Mucosa of stomach (tissue), 1 donor: ENCODE measurements around the gene SOX6.

Source experiments
- H3K27me3 ChIP-seq: one replicate; pipeline ENCODE4 v1.7.0; 2013; ENCODE audit warnings: mild to moderate bottlenecking, low read length; ENCODE audit not compliant: control insufficient read depth, insufficient read depth
- H3K36me3 ChIP-seq: one replicate; pipeline ENCODE4 v1.7.0; 2013; ENCODE audit warnings: low read length; ENCODE audit not compliant: control insufficient read depth, insufficient read depth
- H3K4me1 ChIP-seq: one replicate; pipeline ENCODE4 v1.7.0; 2013; ENCODE audit warnings: mild to moderate bottlenecking, low read length; ENCODE audit not compliant: control insufficient read depth, insufficient read depth
- H3K4me3 ChIP-seq: one replicate; pipeline ENCODE4 v1.7.0; 2013; ENCODE audit warnings: low read length
- H3K9ac ChIP-seq: one replicate; pipeline ENCODE4 v1.7.0; 2013; ENCODE audit warnings: mild to moderate bottlenecking, low read length, moderate library complexity
- H3K9me3 ChIP-seq: one replicate; pipeline ENCODE4 v1.7.0; 2013; ENCODE audit warnings: mild to moderate bottlenecking, low read length, moderate library complexity; ENCODE audit not compliant: control insufficient read depth
- donor health status: Pancreatic carcinoma.

The SOX6 gene

DNA sequence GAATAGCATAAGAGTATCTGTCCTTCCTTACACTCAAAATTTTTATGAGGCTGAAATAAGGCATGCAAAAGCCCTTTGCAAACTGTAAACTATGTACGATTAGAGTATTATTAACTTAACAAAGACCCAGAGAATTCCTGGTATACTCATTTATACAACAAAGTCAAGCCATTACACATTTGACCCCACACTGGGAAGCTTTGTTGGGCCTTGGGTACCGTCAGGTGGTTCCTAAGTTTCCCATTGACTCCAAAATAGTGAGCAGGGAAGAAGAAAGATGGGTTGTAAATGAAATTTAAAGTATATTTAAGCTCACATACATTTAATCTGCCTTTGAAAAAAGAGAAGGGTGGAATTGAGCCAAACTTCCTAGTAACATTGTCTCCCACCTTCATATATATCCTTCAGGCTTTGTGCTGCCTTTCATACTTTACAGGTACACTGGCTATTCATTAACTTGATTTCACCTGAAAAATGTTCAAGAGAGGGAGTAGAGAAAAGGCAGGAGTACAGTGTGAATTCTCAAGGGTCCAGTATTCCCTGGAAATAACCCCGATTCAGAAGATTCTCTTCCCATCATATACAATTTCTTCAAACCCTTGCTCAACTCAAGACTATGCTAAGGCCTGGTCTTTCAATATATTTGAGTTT lies 68.6 kb downstream of the SOX6 start:
- Histone ChIP-seq H3K4me3 (no peak overlapping the region), H3K27me3 (no peaks in the 10 kb centered on the region), H3K4me1 (peaks cover 9% of the 10 kb centered on the region), H3K9ac (no peak overlapping the region), H3K36me3 (no peaks in the 10 kb centered on the region), H3K9me3 (no peaks in the 10 kb centered on the region)

DNA sequence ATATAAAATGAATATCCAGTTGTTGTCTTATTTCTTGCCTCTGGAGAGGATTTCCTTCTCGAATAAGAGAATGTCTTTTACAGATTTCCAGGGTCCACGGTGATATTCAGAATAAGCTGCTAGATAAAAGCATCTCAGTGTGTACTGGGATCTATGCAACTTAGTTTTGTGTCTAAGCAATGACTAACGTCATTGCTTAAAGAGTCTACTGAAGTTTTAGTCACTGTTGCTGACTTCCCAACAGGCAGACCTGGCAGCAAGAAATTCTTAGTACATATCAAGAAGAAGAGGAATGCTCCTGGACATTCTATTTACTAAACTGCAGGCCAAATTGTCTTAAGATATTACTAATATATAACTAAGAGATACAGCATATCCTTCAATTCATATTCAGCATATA lies 70.3 kb downstream of the SOX6 start:
- Histone ChIP-seq H3K27me3 (no peaks in the 10 kb centered on the region), H3K4me3 (no peak overlapping the region), H3K9me3 (no peaks in the 10 kb centered on the region), H3K4me1 (no peaks in the 10 kb centered on the region), H3K36me3 (no peaks in the 10 kb centered on the region), H3K9ac (no peak overlapping the region)

DNA sequence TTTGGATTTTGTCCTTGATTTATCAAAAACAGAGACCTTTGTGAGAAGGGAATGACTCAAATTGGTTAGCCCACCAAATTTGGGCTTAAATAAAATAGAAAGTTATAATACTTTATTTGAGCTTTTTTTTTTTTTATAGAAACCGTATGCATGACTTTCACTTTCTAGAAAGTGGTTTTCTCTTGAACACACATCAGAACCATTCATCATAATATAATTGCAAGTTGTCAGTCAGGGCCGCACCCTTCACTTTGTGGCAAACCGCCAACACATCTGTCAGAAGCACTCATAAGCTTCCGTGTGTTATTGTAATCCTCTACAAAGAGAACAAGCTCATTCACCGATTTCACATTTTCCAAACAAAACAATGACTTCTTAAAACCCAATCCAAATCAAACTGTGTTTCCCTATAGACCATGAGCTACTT lies 76.1 kb downstream of the SOX6 start:
- H3K27me3 ChIP-seq = no peaks in the 10 kb centered on the region
- no peaks in the 10 kb centered on the region for H3K9me3 ChIP-seq
- no peak overlapping the region for H3K4me3 ChIP-seq
- H3K36me3 ChIP-seq = no peaks in the 10 kb centered on the region
- no peak overlapping the region for H3K9ac ChIP-seq
- H3K4me1 ChIP-seq = no peaks in the 10 kb centered on the region

DNA sequence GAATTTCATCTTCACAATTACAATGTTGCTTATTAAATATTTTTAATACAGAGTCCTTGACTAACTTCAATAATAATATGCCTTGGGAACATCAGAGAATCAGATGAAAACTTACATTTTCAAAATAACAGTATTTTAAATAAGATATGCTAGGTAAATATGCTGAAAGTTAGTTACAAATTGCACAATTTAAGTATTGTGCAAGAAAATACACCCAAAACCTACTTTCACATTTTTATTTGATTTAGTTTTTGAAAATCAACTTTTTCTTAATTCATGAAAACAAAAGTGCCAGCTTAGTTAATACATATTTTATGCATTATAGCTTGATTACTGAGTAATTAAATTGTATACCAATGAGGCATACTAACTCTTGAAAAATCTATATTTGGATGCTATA lies 76.8 kb downstream of the SOX6 start:
- H3K27me3 ChIP-seq = no peaks in the 10 kb centered on the region
- H3K4me3 ChIP-seq = no peak overlapping the region
- H3K9me3 ChIP-seq = no peaks in the 10 kb centered on the region

DNA sequence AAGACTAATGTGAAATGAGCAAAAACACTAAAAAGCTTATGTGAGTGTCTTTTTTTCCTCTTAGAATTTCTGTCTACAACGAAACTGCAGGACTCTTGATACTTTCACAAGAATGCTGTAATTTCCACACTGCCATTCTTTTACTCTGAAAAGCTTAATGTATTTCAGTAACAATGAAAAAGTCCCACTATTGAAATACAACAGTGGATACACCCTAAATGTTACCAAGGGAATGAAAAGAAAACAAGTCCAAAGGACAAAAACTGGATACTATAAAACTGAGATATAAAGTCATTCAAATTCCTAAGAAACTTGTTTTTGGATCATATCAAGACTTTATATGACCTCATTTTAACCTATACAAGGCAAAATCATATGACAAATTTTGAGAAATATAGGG lies 77.4 kb downstream of the SOX6 start:
- Histone ChIP-seq H3K27me3 (no peaks in the 10 kb centered on the region), H3K4me3 (no peak overlapping the region), H3K9ac (no peak overlapping the region), H3K36me3 (no peaks in the 10 kb centered on the region), H3K9me3 (no peaks in the 10 kb centered on the region), H3K4me1 (no peaks in the 10 kb centered on the region)

More for the DNA sequence above, 76.8 kb downstream of the SOX6 start:
- no peaks in the 10 kb centered on the region for H3K36me3 ChIP-seq
- no peaks in the 10 kb centered on the region for H3K4me1 ChIP-seq
- no peak overlapping the region for H3K9ac ChIP-seq

DNA sequence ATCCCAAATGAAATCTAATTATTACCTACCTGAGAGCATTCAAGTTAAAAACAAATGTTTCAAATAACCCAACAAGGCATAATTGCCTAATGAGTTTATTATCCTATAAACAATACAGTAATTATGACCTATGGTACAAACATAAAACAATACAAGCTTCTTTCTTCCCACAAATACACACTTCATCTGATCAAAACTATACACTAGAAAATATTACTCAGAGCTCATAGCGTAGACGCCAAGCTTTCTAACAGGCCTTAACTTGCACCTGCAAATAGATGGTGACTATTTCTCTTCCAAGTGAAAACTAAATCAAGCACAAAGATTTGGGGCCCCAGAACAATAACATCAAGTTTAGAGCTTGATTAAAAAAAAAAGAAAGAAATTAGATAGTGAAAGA lies 78.1 kb downstream of the SOX6 start:
- H3K27me3 ChIP-seq = no peaks in the 10 kb centered on the region
- no peak overlapping the region for H3K9ac ChIP-seq
- H3K4me3 ChIP-seq = no peak overlapping the region
- no peaks in the 10 kb centered on the region for H3K4me1 ChIP-seq
- H3K36me3 ChIP-seq = no peaks in the 10 kb centered on the region
- H3K9me3 ChIP-seq = no peaks in the 10 kb centered on the region

DNA sequence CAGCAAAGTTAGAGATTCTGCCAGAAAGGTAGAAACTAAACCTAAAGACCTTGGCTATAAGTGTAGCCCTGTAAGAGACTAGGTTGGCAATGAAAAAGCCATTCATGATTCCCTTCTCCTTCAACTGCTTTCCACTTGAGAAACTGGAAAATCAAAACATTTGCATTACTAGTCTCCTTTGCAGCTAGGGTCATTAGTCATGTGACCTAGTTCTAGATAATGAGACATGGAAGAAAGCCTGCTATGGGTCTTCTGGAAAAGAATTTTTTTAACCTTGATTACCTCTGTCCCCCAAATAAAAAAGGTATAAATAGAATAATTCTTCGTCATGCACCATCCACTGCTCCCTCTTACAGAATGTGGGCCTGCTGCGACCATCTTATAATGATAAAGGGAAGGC lies 80.1 kb downstream of the SOX6 start:
- Histone ChIP-seq H3K27me3 (peaks cover 6% of the 10 kb centered on the region), H3K9ac (no peak overlapping the region)

DNA sequence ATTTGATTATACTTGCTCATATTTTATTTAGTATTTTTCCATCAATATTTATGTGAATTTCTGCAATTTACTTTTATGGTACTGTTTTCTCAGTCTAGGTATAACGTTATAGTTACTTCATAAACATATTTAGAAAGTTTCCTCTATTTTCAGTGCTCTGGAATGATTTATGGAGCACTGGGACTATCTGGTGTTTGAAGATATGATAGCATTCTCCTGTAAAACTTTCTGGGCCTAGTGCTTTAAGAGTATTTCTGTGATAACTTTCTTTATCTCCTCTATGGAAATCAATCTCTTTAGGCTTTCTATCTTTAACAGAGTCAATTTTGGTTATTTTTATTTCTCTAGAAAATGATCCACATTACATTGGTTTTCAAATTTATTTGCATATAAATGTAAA lies 85.1 kb downstream of the SOX6 start:
- Histone ChIP-seq H3K9me3 (no peaks in the 10 kb centered on the region), H3K27me3 (peaks cover 6% of the 10 kb centered on the region), H3K9ac (no peak overlapping the region), H3K4me3 (no peak overlapping the region), H3K4me1 (no peaks in the 10 kb centered on the region), H3K36me3 (no peaks in the 10 kb centered on the region)

More for the DNA sequence above, 80.1 kb downstream of the SOX6 start:
- Histone ChIP-seq H3K4me3 (no peak overlapping the region), H3K9me3 (no peaks in the 10 kb centered on the region), H3K4me1 (no peaks in the 10 kb centered on the region), H3K36me3 (no peaks in the 10 kb centered on the region)

DNA sequence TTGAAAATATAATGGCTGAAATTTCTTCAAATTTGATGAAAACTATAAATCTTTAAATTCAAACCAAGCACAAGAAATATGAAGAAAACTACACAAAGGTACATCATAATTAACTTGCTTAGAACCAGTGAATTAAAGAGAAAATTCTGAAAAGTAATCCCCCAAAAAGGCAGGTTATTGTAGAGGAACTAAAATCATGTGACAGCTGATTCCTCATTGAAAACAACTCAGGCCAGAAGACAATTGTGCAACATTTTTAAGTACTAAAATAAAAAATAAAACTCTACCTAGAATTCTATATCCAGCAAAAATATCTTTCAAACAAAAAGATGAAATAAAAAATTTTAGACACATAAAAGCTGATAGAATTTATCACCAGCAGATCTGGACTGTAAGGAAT lies 90.3 kb downstream of the SOX6 start:
- Histone ChIP-seq H3K36me3 (no peaks in the 10 kb centered on the region), H3K27me3 (no peaks in the 10 kb centered on the region), H3K9ac (no peak overlapping the region), H3K9me3 (no peaks in the 10 kb centered on the region), H3K4me1 (no peaks in the 10 kb centered on the region), H3K4me3 (no peak overlapping the region)

DNA sequence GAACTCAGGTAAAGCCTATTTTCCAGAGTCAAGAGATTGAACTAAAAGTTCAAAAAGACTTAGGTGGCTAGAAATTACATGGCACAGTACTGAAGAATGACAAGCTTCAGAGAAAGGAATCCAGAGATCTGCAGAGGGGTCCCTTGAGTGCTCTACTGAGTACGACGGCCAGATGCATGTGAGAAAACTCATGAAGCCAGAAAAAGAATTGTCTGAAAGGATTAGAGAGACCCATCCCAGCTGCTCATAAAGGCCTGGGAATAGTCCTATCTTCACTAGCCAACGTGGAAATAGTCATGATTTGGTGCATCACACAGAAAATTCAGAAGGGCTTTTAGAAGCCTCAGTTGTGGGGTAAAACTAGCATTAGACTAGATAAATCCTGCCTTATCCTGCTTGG lies 91.3 kb downstream of the SOX6 start:
- H3K4me3 ChIP-seq = no peak overlapping the region
- H3K27me3 ChIP-seq = no peaks in the 10 kb centered on the region
- no peaks in the 10 kb centered on the region for H3K36me3 ChIP-seq
- no peak overlapping the region for H3K9ac ChIP-seq
- H3K9me3 ChIP-seq = no peaks in the 10 kb centered on the region
- H3K4me1 ChIP-seq = no peaks in the 10 kb centered on the region

DNA sequence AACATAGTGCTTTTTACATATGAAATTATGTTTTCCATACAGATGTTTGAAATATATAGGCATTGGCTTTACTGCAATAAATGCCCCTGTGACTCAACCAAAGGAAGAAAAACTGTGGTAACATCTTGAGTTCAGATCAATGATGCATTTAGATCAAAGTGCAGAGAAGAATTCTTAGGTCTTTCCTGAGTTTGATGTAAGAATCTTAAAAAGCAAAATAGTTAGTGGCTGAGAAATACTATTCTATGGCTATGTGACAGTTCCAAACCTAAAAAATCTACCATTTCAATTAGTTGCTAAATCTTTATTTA lies 93.7 kb downstream of the SOX6 start:
- H3K9ac ChIP-seq = no peak overlapping the region
- H3K4me3 ChIP-seq = no peak overlapping the region
- H3K9me3 ChIP-seq = no peaks in the 10 kb centered on the region
- H3K4me1 ChIP-seq = no peaks in the 10 kb centered on the region
- no peaks in the 10 kb centered on the region for H3K27me3 ChIP-seq
- no peaks in the 10 kb centered on the region for H3K36me3 ChIP-seq

DNA sequence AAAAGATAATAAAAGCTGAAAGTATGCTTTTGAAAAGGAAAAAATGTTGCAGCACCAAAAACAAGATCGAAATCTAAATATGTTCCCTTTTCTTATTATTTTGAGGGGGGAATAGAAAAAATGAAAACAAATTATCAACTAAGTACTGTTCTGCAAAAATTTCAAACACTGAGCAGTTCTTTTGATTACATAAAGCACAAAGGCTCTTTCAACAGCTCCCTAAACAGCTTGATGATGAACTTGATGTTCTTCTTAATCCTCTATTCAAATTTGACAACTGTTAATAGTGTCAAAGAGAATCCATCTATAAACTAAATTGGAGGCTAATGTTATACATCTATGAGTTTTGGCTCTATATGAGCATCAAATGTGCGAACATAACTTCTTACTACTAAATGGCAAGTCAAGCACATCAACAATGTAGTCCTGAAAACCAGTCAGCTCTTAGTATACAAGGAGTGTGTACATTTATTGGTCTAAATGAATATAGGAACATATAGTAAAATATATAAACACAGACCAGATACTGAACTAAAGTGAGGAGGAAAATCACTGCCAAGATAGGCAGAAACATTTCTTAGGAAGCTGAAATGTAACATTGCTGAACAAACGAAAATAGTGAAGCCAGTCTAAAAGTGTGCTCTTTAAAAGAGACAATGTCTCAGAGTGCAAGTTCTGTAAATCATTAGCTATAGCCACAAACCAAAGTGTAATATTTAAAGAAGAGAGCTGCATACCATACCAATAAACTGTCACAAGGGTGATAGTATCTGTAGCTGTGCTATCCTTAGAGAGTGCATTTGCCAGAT lies 94.3 kb downstream of the SOX6 start:
- Histone ChIP-seq H3K36me3 (no peaks in the 10 kb centered on the region), H3K9ac (no peak overlapping the region), H3K9me3 (no peaks in the 10 kb centered on the region), H3K4me1 (no peaks in the 10 kb centered on the region), H3K4me3 (no peak overlapping the region), H3K27me3 (no peaks in the 10 kb centered on the region)
